GF-D8 (cell line): ENCODE data around the gene SPATA31E1.
"Not testable (repeated sequence)": the region's sequence is repeated elsewhere in the genome, so short reads cannot be mapped to it uniquely, and the experiment has no call there.

Source experiments
- DNase-seq: peaks from one replicate; lab custom pipeline; 2025; lab: John Stamatoyannopoulos, UW

The SPATA31E1 gene

GRCh38 chr9:87882627-87883026 lies at the start of gene SPATA31E1:
TSS of gene SPATA31E1 (plus strand) at chr9:87882877. CDS start at chr9:87882892, 15 bp downstream.
- no peak for DNase-seq

- DNase-seq, result no peak
These were observed 48.3 kb upstream of the SPATA31E1 start for GRCh38 chr9:87834357-87834756.

GRCh38 chr9:87836536-87836935 lies 46.1 kb upstream of the SPATA31E1 start:
- no peak for DNase-seq

GRCh38 chr9:87836951-87837705 lies 45.5 kb upstream of the SPATA31E1 start:
- no peak for DNase-seq

GRCh38 chr9:87840134-87840533 lies 42.5 kb upstream of the SPATA31E1 start:
- no peak for DNase-seq

- DNase-seq, result no peak
These were observed 39.6 kb upstream of the SPATA31E1 start for GRCh38 chr9:87842878-87843585.

- no peak for DNase-seq
These were observed 38.2 kb upstream of the SPATA31E1 start for GRCh38 chr9:87844506-87844905.

- not testable (repeated sequence) for DNase-seq
These were observed 34.9 kb upstream of the SPATA31E1 start for GRCh38 chr9:87847817-87848216.

- DNase-seq, result no peak
These were observed 33.4 kb upstream of the SPATA31E1 start for GRCh38 chr9:87849144-87849758.

GRCh38 chr9:87850391-87850790 lies 32.3 kb upstream of the SPATA31E1 start:
- no peak for DNase-seq

GRCh38 chr9:87851186-87851585 lies 31.5 kb upstream of the SPATA31E1 start:
- not testable (repeated sequence) for DNase-seq

GRCh38 chr9:87853302-87853701 lies 29.4 kb upstream of the SPATA31E1 start:
- DNase-seq, result no peak

GRCh38 chr9:87853876-87854579 lies 28.6 kb upstream of the SPATA31E1 start:
- no peak for DNase-seq

GRCh38 chr9:87854580-87854955 lies 28.1 kb upstream of the SPATA31E1 start:
- no peak for DNase-seq

- no peak for DNase-seq
These were observed 27.6 kb upstream of the SPATA31E1 start for GRCh38 chr9:87855061-87855460.

GRCh38 chr9:87857141-87857947 lies 25.3 kb upstream of the SPATA31E1 start:
- no peak for DNase-seq

GRCh38 chr9:87857948-87858335 lies 24.7 kb upstream of the SPATA31E1 start:
- no peak for DNase-seq

- DNase-seq, result no peak
These were observed 23.5 kb upstream of the SPATA31E1 start for GRCh38 chr9:87859137-87859536.

GRCh38 chr9:87859786-87860185 lies 22.9 kb upstream of the SPATA31E1 start:
- DNase-seq, result no peak

- no peak for DNase-seq
These were observed 21.3 kb upstream of the SPATA31E1 start for GRCh38 chr9:87861332-87861731.

- DNase-seq, result no peak
These were observed 20.0 kb upstream of the SPATA31E1 start for GRCh38 chr9:87862536-87863268.
